GM23338 (cell line): ENCODE data around the gene EXO1. TPM values are rescaled to one million over a fixed set of nuclear protein-coding genes. Genes with fewer than 3 reads are reported as not detected.

Experiments
- ATAC-seq: fragments of 200-7000 bp; cut with Tn5 transposase; 3 replicates; pipeline ENCODE4 v1.9.1; 2020
- DNase-seq: peaks from one replicate; pipeline ENCODE4 v3.0.0-alpha.2; 2015; ENCODE audit warnings: low spot score
- H2AFZ ChIP-seq: fragments of 200-600 bp; sonication (generic); 2 replicates; pipeline ENCODE4 v1.8.0; 2016; ENCODE audit warnings: antibody characterized with exemption, mild to moderate bottlenecking, moderate library complexity
- H3F3A ChIP-seq: fragments of 200-600 bp; sonication (generic); replicated peaks from 2 replicates; pipeline ENCODE4 v1.8.0; 2017; ENCODE audit warnings: antibody characterized with exemption, mixed run types, low read depth
- H3K27ac ChIP-seq: fragments of 200-600 bp; sonication (generic); 2 replicates; pipeline ENCODE4 v1.6.1; 2016; ENCODE audit warnings: low read depth
- H3K27me3 ChIP-seq: fragments of 200-600 bp; sonication (generic); 2 replicates; pipeline ENCODE4 v1.8.0; 2016; ENCODE audit warnings: mild to moderate bottlenecking, mixed run types, moderate library complexity; ENCODE audit not compliant: insufficient read depth
- H3K36me3 ChIP-seq: fragments of 200-600 bp; sonication (generic); 2 replicates; pipeline ENCODE4 v1.8.0; 2016; ENCODE audit warnings: mild to moderate bottlenecking; ENCODE audit not compliant: insufficient read depth
- H3K4me1 ChIP-seq: fragments of 200-600 bp; sonication (generic); 2 replicates; pipeline ENCODE4 v1.8.0; 2016; ENCODE audit warnings: mild to moderate bottlenecking, moderate library complexity; ENCODE audit not compliant: insufficient read depth
- H3K4me2 ChIP-seq: fragments of 200-600 bp; sonication (generic); 2 replicates; pipeline ENCODE4 v1.7.1; 2017; ENCODE audit warnings: mixed run types
- H3K4me3 ChIP-seq: fragments of 200-600 bp; sonication (generic); 2 replicates; pipeline ENCODE4 v1.6.1; 2016; ENCODE audit warnings: mixed run types
- H3K79me2 ChIP-seq: fragments of 200-600 bp; sonication (generic); replicated peaks from 2 replicates; pipeline ENCODE4 v1.8.0; 2017; ENCODE audit warnings: mild to moderate bottlenecking; ENCODE audit not compliant: insufficient read depth
- H3K9me2 ChIP-seq: fragments of 200-600 bp; sonication (generic); 2 replicates; pipeline ENCODE4 v1.8.0; 2017; ENCODE audit not compliant: insufficient read depth
- H4K20me1 ChIP-seq: fragments of 200-600 bp; sonication (generic); replicated peaks from 2 replicates; pipeline ENCODE4 v1.8.0; 2017; ENCODE audit warnings: mild to moderate bottlenecking; ENCODE audit not compliant: insufficient read depth
- H3K27ac Mint-ChIP-seq: 2 replicates; pipeline ENCODE4 v1.8.0; 2020; ENCODE audit warnings: inconsistent platforms, mild to moderate bottlenecking, moderate library complexity, mixed read lengths
- H3K27me3 Mint-ChIP-seq: 3 replicates; pipeline ENCODE4 v1.8.0; 2022; ENCODE audit warnings: low read depth, mild to moderate bottlenecking, moderate library complexity, mixed read lengths, inconsistent platforms; ENCODE audit not compliant: insufficient read depth, poor library complexity
- H3K36me3 Mint-ChIP-seq: 3 replicates; pipeline ENCODE4 v1.8.0; 2021; ENCODE audit warnings: low read depth, mild to moderate bottlenecking, inconsistent platforms, moderate library complexity, mixed read lengths
- H3K4me1 Mint-ChIP-seq: 3 replicates; pipeline ENCODE4 v1.8.0; 2020; ENCODE audit warnings: mild to moderate bottlenecking, inconsistent platforms, mixed read lengths
- H3K4me3 Mint-ChIP-seq: 3 replicates; pipeline ENCODE4 v1.8.0; 2021; ENCODE audit warnings: moderate library complexity, mild to moderate bottlenecking, inconsistent platforms, mixed read lengths
- H3K9me3 Mint-ChIP-seq: 3 replicates; pipeline ENCODE4 v1.8.0; 2020; ENCODE audit warnings: moderate library complexity, mild to moderate bottlenecking, inconsistent platforms, mixed read lengths
- CREB1 ChIP-seq: fragments of 250-450 bp; sonication (Bioruptor Pico); IDR thresholded peaks from 2 replicates; pipeline ENCODE4 v1.5.0; 2020; ENCODE audit warnings: low read depth, mild to moderate bottlenecking, moderate library complexity
- CTCF ChIP-seq, 2 experiments: fragments of 200-600 bp in 1 of 2; sonication (generic) in 1 of 2; conservative IDR thresholded peaks; 2 replicates each; pipeline versions ENCODE4 v1.5.1 to v1.6.1; 2016 to 2017; ENCODE audit warnings: antibody characterized with exemption in 2 of 2, low read depth in 2 of 2, mild to moderate bottlenecking in 2 of 2, moderate library complexity in 1 of 2
- ETS1 ChIP-seq: IDR thresholded peaks from 2 replicates; pipeline ENCODE4 v1.6.1; 2016; ENCODE audit warnings: antibody characterized with exemption
- EZH2 ChIP-seq: fragments of 200-600 bp; sonication (generic); IDR thresholded peaks from one replicate; pipeline ENCODE4 v1.8.0; 2017; ENCODE audit warnings: antibody characterized with exemption, mild to moderate bottlenecking, low read depth; ENCODE audit not compliant: unreplicated experiment
- JUNB ChIP-seq: IDR thresholded peaks from one replicate; pipeline ENCODE4 v1.6.1; 2016; ENCODE audit warnings: antibody characterized with exemption; ENCODE audit not compliant: unreplicated experiment
- NANOG ChIP-seq: IDR thresholded peaks from 2 replicates; pipeline ENCODE4 v1.6.1; 2016; ENCODE audit warnings: antibody characterized with exemption, borderline replicate concordance
- POLR2AphosphoS5 ChIP-seq: IDR thresholded peaks from 2 replicates; pipeline ENCODE4 v1.6.1; 2016; ENCODE audit warnings: antibody characterized with exemption, low read depth
- REST ChIP-seq: IDR thresholded peaks from one replicate; pipeline ENCODE4 v1.6.1; 2018; ENCODE audit warnings: antibody characterized with exemption; ENCODE audit not compliant: unreplicated experiment
- STAT1 ChIP-seq: IDR thresholded peaks from one replicate; pipeline ENCODE4 v1.6.1; 2016; ENCODE audit warnings: antibody characterized with exemption; ENCODE audit not compliant: unreplicated experiment
- ZNF114 ChIP-seq: fragments of 250-450 bp; sonication (Bioruptor Pico); IDR thresholded peaks from 2 replicates; pipeline ENCODE4 v1.5.0; 2020; ENCODE audit warnings: mild to moderate bottlenecking, moderate library complexity
- ZNF331 ChIP-seq: fragments of 250-450 bp; sonication (Bioruptor Pico); IDR thresholded peaks from 2 replicates; pipeline ENCODE4 v1.5.0; 2020; ENCODE audit warnings: low read depth, mild to moderate bottlenecking, moderate library complexity
- polyA plus RNA-seq: library from polyadenylated mRNA; unstranded; fragments of >200 nt; fragmentation: Nextera tagmentation; extraction: Ambion mirVana; gene quantifications from 2 replicates; pipeline ENCODE4 v1.2.1, GENCODE V29; 2016
- total RNA-seq: library from RNA; depleted of rRNA; stranded (reverse); fragments of >200 nt; shearing (Covaris generic); gene quantifications from 2 replicates; pipeline ENCODE4 v1.2.3, GENCODE V29; 2014

The EXO1 gene
- total and polyA plus RNA-seq, 2 experiments from 2014 or later, result 16.2 to 34.0 TPM

DNA sequence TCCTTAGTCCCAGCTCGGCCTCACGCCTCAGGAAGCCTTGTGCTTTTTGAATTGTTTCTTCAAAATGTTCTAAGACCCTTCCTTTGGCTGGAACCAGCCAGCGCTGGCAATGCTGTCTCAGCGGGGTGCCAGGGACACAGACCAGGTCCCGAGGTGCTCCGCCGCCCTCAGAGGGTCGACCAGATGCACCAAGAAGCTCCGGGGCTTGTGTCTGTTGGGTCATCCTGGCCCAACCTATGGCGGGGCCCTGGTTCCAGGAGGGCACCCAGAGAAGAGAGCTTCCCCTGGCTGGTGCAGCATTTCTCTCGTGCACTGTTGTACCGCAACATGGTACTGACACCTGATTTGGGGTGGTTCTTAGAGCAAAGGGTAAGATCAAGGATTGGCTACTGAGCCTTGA is 69.5 kb downstream of the EXO1 start:
- TF ChIP-seq NANOG (no peak), REST (no peak), ETS1 (no peak)
- H4K20me1 ChIP-seq, result no peaks in the 10 kb centered on the region
- H3K36me3 Mint-ChIP-seq, result no peaks in the 10 kb centered on the region
- H3K4me1 Mint-ChIP-seq, result no peaks in the 10 kb centered on the region
- H3K9me3 Mint-ChIP-seq, result no peaks in the 10 kb centered on the region
- no peaks in the 10 kb centered on the region for H3K9me2 ChIP-seq
- H3F3A ChIP-seq, result no peaks in the 10 kb centered on the region
- no peak overlapping the region for H3K4me2 ChIP-seq
- no peaks in the 10 kb centered on the region for H3K79me2 ChIP-seq
- no peak overlapping the region for H3K4me3 ChIP-seq
- H3K27ac Mint-ChIP-seq, result no peak overlapping the region
- ATAC-seq (no peak; the same call in 2 of the 3 replicates), DNase-seq (peak; percentile 18)
- H3K27ac ChIP-seq, result no peak overlapping the region
- peaks cover 6% of the 10 kb centered on the region for H3K27me3 Mint-ChIP-seq
- no peaks in the 10 kb centered on the region for H3K4me1 ChIP-seq
- no peak overlapping the region for H2AFZ ChIP-seq
- no peaks in the 10 kb centered on the region for H3K27me3 ChIP-seq
- H3K4me3 Mint-ChIP-seq, result no peak overlapping the region
- H3K36me3 ChIP-seq, result no peaks in the 10 kb centered on the region

DNA sequence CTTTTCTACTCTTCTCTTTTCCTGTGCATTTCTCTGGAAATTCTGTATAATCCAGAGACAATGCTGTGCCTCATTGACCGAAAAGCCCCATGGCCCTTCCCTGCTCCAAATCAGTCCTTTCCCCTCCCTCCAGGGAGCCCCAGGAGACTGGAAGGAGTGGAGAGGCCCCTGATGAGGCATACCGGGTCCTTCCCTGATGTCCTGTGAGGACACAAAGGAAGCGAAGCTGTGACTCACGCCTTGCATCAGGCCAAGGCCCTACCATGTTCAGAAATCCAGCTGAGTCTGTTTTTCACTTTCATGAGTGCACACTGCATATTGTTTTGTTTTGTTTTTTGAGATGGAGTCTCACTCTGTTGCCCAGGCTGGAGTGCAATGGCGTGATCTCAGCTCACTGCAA is 70.9 kb downstream of the EXO1 start:
- Mint-ChIP-seq H3K4me1 (peaks cover 4% of the 10 kb centered on the region; the same call in 2 of the 3 replicates), H3K27ac (peak overlapping the region; percentile 67; the same call in 1 of the 2 replicates), H3K36me3 (no peaks in the 10 kb centered on the region), H3K27me3 (peaks cover 6% of the 10 kb centered on the region), H3K9me3 (no peaks in the 10 kb centered on the region), H3K4me3 (no peak overlapping the region)
- no peaks in the 10 kb centered on the region for H3K9me2 ChIP-seq
- no peak overlapping the region; the same call in 1 of the 2 replicates for H2AFZ ChIP-seq
- H4K20me1 ChIP-seq, result no peaks in the 10 kb centered on the region
- no peak overlapping the region for H3K4me2 ChIP-seq
- no peaks in the 10 kb centered on the region for H3K27me3 ChIP-seq
- no peaks in the 10 kb centered on the region for H3F3A ChIP-seq
- H3K27ac ChIP-seq, result no peak overlapping the region
- DNase-seq (no peak), ATAC-seq (no peak)
- no peak overlapping the region for H3K4me3 ChIP-seq
- H3K79me2 ChIP-seq, result no peaks in the 10 kb centered on the region
- H3K36me3 ChIP-seq, result no peaks in the 10 kb centered on the region
- no peaks in the 10 kb centered on the region for H3K4me1 ChIP-seq
- TF ChIP-seq ETS1 (no peak), EZH2 (no peak), JUNB (no peak), POLR2AphosphoS5 (no peak), ZNF331 (CRISPR knock-in tag) (no peak), CTCF (conservative IDR thresholded peaks at IDR 0.05; ENCODE audit: low read depth in 2 of 2) (no peak), REST (no peak), ZNF114 (CRISPR knock-in tag) (no peak), STAT1 (no peak), CREB1 (CRISPR knock-in tag) (no peak)
